ENCODE measurements around the gene VASH2. TPM values are rescaled to one million over a fixed set of nuclear protein-coding genes. Genes with fewer than 3 reads are reported as not detected.

Gene VASH2
- total RNA-seq, 4 donors from 2014 or later, result 0.38 to 1.5 (median 1.1) TPM; not detected in 1

DNA sequence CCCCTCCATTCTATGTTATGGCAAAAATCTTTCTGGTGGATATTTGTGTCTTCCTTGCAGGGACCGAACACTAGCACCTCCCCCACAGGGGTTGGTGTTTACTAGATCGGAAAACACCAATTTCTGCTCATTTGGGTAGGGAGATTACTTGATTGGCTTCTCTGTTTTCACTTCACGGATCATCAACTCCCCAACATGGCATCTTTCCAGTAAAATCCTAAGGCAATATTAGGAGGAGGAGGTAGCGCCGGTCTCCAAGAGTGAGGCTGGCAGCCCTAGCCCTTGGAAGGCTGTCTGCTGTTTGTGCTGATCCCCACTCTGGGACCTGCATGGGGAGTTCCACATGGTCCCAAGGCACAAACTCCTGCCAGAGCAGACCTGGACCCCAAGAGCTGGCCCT, 12.2 kb downstream of the VASH2 start:
- TF ChIP-seq, protein P1, sequence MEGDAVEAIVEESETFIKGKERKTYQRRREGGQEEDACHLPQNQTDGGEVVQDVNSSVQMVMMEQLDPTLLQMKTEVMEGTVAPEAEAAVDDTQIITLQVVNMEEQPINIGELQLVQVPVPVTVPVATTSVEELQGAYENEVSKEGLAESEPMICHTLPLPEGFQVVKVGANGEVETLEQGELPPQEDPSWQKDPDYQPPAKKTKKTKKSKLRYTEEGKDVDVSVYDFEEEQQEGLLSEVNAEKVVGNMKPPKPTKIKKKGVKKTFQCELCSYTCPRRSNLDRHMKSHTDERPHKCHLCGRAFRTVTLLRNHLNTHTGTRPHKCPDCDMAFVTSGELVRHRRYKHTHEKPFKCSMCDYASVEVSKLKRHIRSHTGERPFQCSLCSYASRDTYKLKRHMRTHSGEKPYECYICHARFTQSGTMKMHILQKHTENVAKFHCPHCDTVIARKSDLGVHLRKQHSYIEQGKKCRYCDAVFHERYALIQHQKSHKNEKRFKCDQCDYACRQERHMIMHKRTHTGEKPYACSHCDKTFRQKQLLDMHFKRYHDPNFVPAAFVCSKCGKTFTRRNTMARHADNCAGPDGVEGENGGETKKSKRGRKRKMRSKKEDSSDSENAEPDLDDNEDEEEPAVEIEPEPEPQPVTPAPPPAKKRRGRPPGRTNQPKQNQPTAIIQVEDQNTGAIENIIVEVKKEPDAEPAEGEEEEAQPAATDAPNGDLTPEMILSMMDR (IDR thresholded peaks at IDR 0.05; ENCODE audit: low read depth), result no peak

GRCh38 chr1:212964102-212964501, 13.8 kb downstream of the VASH2 start:
- TF ChIP-seq, protein P1 (IDR thresholded peaks at IDR 0.05; ENCODE audit: low read depth), result no peak

- TF ChIP-seq, protein P1 (IDR thresholded peaks at IDR 0.05; ENCODE audit: low read depth), result no peak
Observed at GRCh38 chr1:212966616-212967015, 16.3 kb downstream of the VASH2 start.

GRCh38 chr1:212967801-212968200, 17.5 kb downstream of the VASH2 start:
- TF ChIP-seq, protein P1 (IDR thresholded peaks at IDR 0.05; ENCODE audit: low read depth), result no peak

GRCh38 chr1:212968368-212968863, 18.1 kb downstream of the VASH2 start:
- TF ChIP-seq, protein P1 (IDR thresholded peaks at IDR 0.05; ENCODE audit: low read depth), result no peak

DNA sequence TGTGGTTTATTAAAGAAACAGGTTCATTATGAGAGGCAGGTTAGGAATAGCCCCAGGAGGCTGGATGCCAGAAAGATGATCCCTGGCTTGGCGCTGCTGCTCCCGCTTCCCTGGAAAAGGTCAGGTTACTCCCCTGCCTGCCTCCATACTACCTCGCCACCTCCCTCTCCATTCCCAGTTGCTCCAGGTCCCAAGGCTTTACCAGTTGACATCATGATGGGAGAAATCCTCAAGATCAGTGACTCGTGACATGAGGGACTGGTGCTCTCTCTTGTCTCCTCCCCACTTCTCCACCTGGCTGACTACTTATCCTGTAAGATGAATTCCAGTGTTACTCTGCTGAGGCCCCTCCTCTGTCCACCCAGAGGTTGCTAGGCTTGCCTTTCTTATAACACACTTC, 19.7 kb downstream of the VASH2 start:
- TF ChIP-seq, protein P1 (IDR thresholded peaks at IDR 0.05; ENCODE audit: low read depth), result no peak

- TF ChIP-seq, protein P1 (IDR thresholded peaks at IDR 0.05; ENCODE audit: low read depth), result no peak
Observed at GRCh38 chr1:212971312-212971711, 21.0 kb downstream of the VASH2 start.

Data from subcutaneous adipose tissue (tissue), 4 donors.